Liver (tissue), 9 donors: ENCODE measurements around the gene ENTPD8. TPM values are rescaled to one million over a fixed set of nuclear protein-coding genes. Genes with fewer than 3 reads are reported as not detected.

ENCODE experiments used
- DNase-seq: peaks from one replicate; pipeline ENCODE4 v3.0.0-alpha.2; 2017; ENCODE audit warnings: low spot score
- H3K27ac ChIP-seq, 2 donors: one replicate each; pipeline ENCODE4 v1.7.0; 2013; ENCODE audit warnings: inconsistent platforms in 2 of 2, low read length in 2 of 2, control low read depth in 1 of 2, low read depth in 1 of 2, mild to moderate bottlenecking in 1 of 2
- H3K27me3 ChIP-seq, 4 donors: one replicate each; pipeline versions ENCODE4 v1.6.1 to v1.7.0; 2013; ENCODE audit warnings: low read length in 3 of 4, inconsistent platforms in 1 of 4, mild to moderate bottlenecking in 1 of 4, moderate library complexity in 1 of 4; ENCODE audit not compliant: control insufficient read depth in 4 of 4, insufficient read depth in 4 of 4
- H3K36me3 ChIP-seq, 4 donors: one replicate each; pipeline versions ENCODE4 v1.6.1 to v1.7.0; 2013; ENCODE audit warnings: low read length in 3 of 4, mild to moderate bottlenecking in 3 of 4, low read depth in 1 of 4, moderate library complexity in 1 of 4; ENCODE audit not compliant: control insufficient read depth in 4 of 4, insufficient read depth in 3 of 4
- H3K4me1 ChIP-seq, 4 donors: one replicate each; pipeline versions ENCODE4 v1.6.1 to v1.7.0; 2013; ENCODE audit warnings: low read length in 3 of 4, mild to moderate bottlenecking in 3 of 4, moderate library complexity in 1 of 4; ENCODE audit not compliant: control insufficient read depth in 4 of 4, insufficient read depth in 4 of 4
- H3K4me3 ChIP-seq, 3 donors: one replicate each; pipeline versions ENCODE4 v1.6.1 to v1.7.0; 2013; ENCODE audit warnings: low read length in 3 of 3, control low read depth in 1 of 3, low read depth in 1 of 3, mild to moderate bottlenecking in 1 of 3
- H3K9ac ChIP-seq, 2 donors: one replicate each; pipeline ENCODE4 v1.7.0; 2013; ENCODE audit warnings: low read length in 2 of 2, mild to moderate bottlenecking in 2 of 2, moderate library complexity in 2 of 2, control low read depth in 1 of 2, low read depth in 1 of 2
- H3K9me3 ChIP-seq, 4 donors: one replicate each; pipeline versions ENCODE4 v1.6.1 to v1.7.0; 2013; ENCODE audit warnings: low read length in 3 of 4; ENCODE audit not compliant: control insufficient read depth in 4 of 4
- ATF3 ChIP-seq: IDR thresholded peaks from 2 replicates; pipeline ENCODE4 v1.6.1; 2016; ENCODE audit warnings: antibody characterized with exemption
- CTCF ChIP-seq: fragments of 150-350 bp; IDR thresholded peaks from 2 replicates; pipeline ENCODE4 v1.5.1; 2017; ENCODE audit warnings: improper control_type of control experiment, low read depth, low read length; ENCODE audit not compliant: missing input control
- EGR1 ChIP-seq, 2 donors: IDR thresholded peaks; 2 replicates each; pipeline ENCODE4 v1.6.1; 2016 to 2018; ENCODE audit warnings: antibody characterized with exemption in 2 of 2, low read depth in 2 of 2
- GABPA ChIP-seq, 2 donors: IDR thresholded peaks in 1 of 2; conservative IDR thresholded peaks in 1 of 2; 2 replicates each; pipeline ENCODE4 v1.6.1; 2016; ENCODE audit warnings: antibody characterized with exemption in 2 of 2, mild to moderate bottlenecking in 1 of 2, moderate library complexity in 1 of 2
- HNF4A ChIP-seq, 2 donors: conservative IDR thresholded peaks; 2 replicates each; pipeline ENCODE4 v1.6.1; 2016; ENCODE audit warnings: antibody characterized with exemption in 2 of 2, mild to moderate bottlenecking in 2 of 2
- JUND ChIP-seq, 2 donors: IDR thresholded peaks; 2 replicates each; pipeline ENCODE4 v1.6.1; 2016; ENCODE audit warnings: antibody characterized with exemption in 2 of 2
- MAX ChIP-seq: IDR thresholded peaks from 2 replicates; pipeline ENCODE4 v1.6.1; 2016; ENCODE audit warnings: antibody characterized with exemption
- NR2F2 ChIP-seq: IDR thresholded peaks from 2 replicates; pipeline ENCODE4 v1.6.1; 2016; ENCODE audit warnings: antibody characterized with exemption
- RAD21 ChIP-seq, 2 donors: IDR thresholded peaks; 2 replicates each; pipeline ENCODE4 v1.6.1; 2016; ENCODE audit warnings: antibody characterized with exemption in 2 of 2, mild to moderate bottlenecking in 2 of 2
- REST ChIP-seq: IDR thresholded peaks from 2 replicates; pipeline ENCODE4 v1.6.1; 2016; ENCODE audit warnings: antibody characterized with exemption, mild to moderate bottlenecking
- RXRA ChIP-seq, 2 donors: IDR thresholded peaks; 2 replicates each; pipeline ENCODE4 v1.6.1; 2017 to 2018; ENCODE audit warnings: antibody characterized with exemption in 2 of 2, mild to moderate bottlenecking in 1 of 2
- SP1 ChIP-seq: IDR thresholded peaks from 2 replicates; pipeline ENCODE4 v1.6.1; 2018; ENCODE audit warnings: antibody characterized with exemption, mild to moderate bottlenecking
- YY1 ChIP-seq: IDR thresholded peaks from 2 replicates; pipeline ENCODE4 v1.6.1; 2016; ENCODE audit warnings: antibody characterized with exemption, mild to moderate bottlenecking
- ZBTB33 ChIP-seq: IDR thresholded peaks from 2 replicates; pipeline ENCODE4 v1.6.1; 2016; ENCODE audit warnings: antibody characterized with exemption
- WGBS: extraction: QIAGEN DNeasy Blood & Tissue Kit; methylation state at CpG from one replicate; pipeline ENCODE4 v1.1.7; 2013; 5-methylcytosine and 5-hydroxymethylcytosine counted together
- polyA plus RNA-seq, 2 donors: library from polyadenylated mRNA; stranded (reverse) in 1 of 2; unstranded in 1 of 2; fragments of 200-250 nt in 1 of 2; fragments of >200 nt in 1 of 2; fragmentation: Nextera tagmentation in 1 of 2; extraction: Ambion mirVana in 1 of 2; gene quantifications; one replicate each; pipeline versions ENCODE4 v1.2.1 to v1.2.3, GENCODE V29; 2013 to 2015
- total RNA-seq, 2 donors: library from RNA; depleted of rRNA; stranded (reverse); fragments of >200 nt; gene quantifications; one replicate each; pipeline ENCODE4 v1.2.3, GENCODE V29; 2014
- donor health status: healthy.
- donor health status: healthy.
- donor health status: healthy.
- donor health status: healthy.
- donor health status: healthy.

ENTPD8 gene
- total and polyA plus RNA-seq, 4 donors = 1.6 to 6.2 (median 4.9) TPM

- no peak for DNase-seq
- Histone ChIP-seq H3K27me3 (no peaks in the 10 kb centered on the region), H3K27ac (no peak overlapping the region), H3K4me1 (no peaks in the 10 kb centered on the region), H3K9me3 (no peaks in the 10 kb centered on the region), H3K36me3 (peaks cover 0 to 6% (median 0%) of the 10 kb centered on the region in 4 donors), H3K4me3 (no peak overlapping the region), H3K9ac (no peak overlapping the region)
- WGBS = 95% methylated on average over 23 of the region's 23 CpGs
- TF ChIP-seq JUND (IDR thresholded peaks at IDR 0.05) (no peak), MAX (no peak), HNF4A (conservative IDR thresholded peaks at IDR 0.05) (no peak), SP1 (no peak), GABPA (IDR thresholded peaks at IDR 0.05 in 1 of 2, conservative IDR thresholded peaks at IDR 0.05 in 1 of 2) (no peak), RAD21 (IDR thresholded peaks at IDR 0.05) (no peak), CTCF (no peak), REST (no peak)
These were observed 24.7 kb upstream of the ENTPD8 start for GRCh38 chr9:137465720-137466388.

- Histone ChIP-seq H3K4me3 (no peak overlapping the region), H3K9me3 (no peaks in the 10 kb centered on the region), H3K27ac (no peak overlapping the region), H3K36me3 (peaks cover 0 to 6% (median 0%) of the 10 kb centered on the region in 4 donors), H3K4me1 (no peaks in the 10 kb centered on the region), H3K27me3 (no peaks in the 10 kb centered on the region), H3K9ac (no peak overlapping the region)
- DNase-seq = no peak
- 96% methylated on average over 23 of the region's 23 CpGs for WGBS
- TF ChIP-seq SP1 = no peak
- no peak for TF ChIP-seq NR2F2
- no peak for TF ChIP-seq EGR1 (IDR thresholded peaks at IDR 0.05; ENCODE audit: low read depth in 2 of 2)
- TF ChIP-seq HNF4A (conservative IDR thresholded peaks at IDR 0.05) = no peak
- no peak for TF ChIP-seq ATF3
- TF ChIP-seq YY1 = no peak
- no peak for TF ChIP-seq REST
- TF ChIP-seq RXRA (IDR thresholded peaks at IDR 0.05) = no peak
- TF ChIP-seq ZBTB33 = no peak
These were observed 24.0 kb upstream of the ENTPD8 start for GRCh38 chr9:137465000-137465719.
